ENCODE results near the gene GLYATL1B.
"Not testable (repeated sequence)": the region's sequence is repeated elsewhere in the genome, so short reads cannot be mapped to it uniquely, and the experiment has no call there.

Gene GLYATL1B

DNA sequence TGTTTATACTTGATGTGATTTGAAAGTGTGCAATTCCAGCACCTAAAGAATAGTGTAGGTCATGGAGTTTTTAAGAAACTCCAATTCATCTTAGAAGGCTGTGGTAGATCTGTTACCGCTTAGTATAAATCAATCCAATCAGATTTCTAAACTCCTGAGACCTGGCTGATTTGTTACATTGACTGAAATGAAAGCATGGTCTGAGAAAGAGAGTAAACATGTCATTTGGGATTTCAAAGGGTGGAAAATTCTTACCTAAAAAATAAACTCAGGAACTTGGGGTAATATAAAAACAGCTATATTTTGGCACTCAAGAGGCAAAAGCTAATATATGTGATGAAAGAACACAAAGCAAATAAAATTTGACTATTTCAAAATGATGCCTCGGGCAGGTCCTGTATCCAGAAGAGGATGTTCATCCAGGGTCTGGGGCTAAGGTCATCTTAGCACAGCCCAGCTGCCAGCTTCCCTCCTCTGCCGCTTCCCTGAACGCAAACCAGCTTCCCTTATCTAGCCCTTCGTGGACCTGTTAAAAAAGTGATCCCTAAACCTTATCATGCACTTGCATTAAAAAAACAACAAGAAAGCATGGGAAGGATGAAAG lies 10.0 kb downstream of the GLYATL1B start:
- not testable (repeated sequence) for DNase-seq (ENCODE audit: low read depth, low spot score)

DNA sequence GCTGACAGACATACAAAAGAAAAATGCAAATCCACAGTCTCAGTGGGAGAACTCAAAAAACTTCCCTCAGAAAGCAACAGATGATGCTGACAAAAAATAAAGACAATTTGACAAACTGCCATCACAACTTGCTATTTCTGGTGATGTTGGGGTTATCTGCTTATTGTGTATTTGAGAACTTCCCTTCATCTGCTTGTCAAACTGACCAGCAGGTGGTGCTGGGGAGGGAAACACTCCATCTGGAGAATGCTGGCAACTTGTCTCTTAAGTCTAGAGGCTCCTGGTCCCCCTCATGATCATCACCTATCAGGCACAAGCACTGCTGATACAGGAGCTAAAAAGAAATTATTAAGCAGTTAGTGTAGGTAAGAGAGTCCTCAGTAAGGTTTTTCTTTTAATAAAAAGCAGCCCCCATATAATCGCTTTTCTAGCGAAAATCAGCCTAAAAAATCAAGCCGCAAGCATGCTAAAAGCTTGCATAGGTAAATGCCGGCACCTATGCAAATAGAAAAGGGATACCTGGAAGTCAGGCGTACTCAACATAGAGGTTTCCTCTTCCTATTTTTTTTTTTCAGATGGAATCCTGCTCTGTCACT lies 11.1 kb downstream of the GLYATL1B start:
- no peak for DNase-seq (ENCODE audit: low read depth, low spot score)

GRCh38 chr11:59097938-59098337 lies 11.8 kb downstream of the GLYATL1B start:
- DNase-seq (ENCODE audit: low read depth, low spot score): not testable (repeated sequence)

- peak; percentile 59 for DNase-seq (ENCODE audit: low read depth, low spot score)
Observed at GRCh38 chr11:59102259-59102765, 16.2 kb downstream of the GLYATL1B start.

DNA sequence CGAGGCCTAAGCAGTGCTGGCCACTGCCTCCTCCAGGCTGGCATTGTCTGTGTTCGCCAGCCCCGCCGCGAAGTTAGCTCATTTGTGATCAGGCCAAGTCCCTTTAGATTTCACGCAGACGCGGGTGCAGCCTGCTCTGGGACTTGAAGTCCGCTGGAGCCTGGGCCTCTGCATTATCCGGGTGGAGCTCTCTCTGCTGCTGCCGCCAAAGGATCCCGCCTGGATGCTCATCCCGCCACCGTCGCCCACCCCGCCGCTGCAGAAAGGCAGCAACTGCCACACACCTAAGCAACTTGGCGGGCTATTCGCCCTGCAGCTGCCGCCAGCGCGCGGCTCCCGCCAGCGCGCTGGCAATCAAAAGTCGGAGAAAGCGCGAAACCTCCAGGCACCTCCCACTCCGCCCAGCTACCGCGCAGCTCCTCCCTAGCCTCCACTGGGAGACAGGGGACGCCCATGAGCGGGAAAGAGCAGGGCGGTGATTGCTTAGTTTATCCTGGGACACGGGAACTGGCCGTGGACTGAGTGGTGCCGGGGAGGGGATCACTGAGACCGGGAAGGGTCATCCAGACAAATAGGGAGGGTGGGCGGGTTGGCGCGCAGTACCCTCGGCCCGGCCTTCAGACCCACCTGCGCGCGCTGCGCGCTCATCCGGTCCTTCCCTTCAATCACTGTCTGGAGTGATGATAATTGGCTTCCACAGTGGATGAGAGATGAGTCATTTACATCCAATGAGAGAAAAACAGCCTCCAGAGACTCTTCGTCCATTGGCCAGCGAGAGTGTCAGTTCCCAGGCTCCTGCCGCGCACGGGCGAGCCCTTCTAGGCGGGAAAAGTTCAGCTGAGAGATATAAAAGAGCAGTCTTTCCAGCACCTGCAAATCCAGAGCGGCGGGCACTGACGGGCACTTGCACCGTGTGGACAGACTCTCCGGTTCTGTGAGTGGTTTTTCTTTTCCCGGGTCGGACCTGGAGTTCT lies 20.5 kb downstream of the GLYATL1B start, which contains the start of gene FAM111B:
TSS of gene FAM111B (plus strand) at position 875 of the 974 bp plus-strand sequence. CDS start 2,389 bp downstream, outside the sequence.
- DNase-seq (ENCODE audit: low read depth, low spot score): peak; percentile 88

DNA sequence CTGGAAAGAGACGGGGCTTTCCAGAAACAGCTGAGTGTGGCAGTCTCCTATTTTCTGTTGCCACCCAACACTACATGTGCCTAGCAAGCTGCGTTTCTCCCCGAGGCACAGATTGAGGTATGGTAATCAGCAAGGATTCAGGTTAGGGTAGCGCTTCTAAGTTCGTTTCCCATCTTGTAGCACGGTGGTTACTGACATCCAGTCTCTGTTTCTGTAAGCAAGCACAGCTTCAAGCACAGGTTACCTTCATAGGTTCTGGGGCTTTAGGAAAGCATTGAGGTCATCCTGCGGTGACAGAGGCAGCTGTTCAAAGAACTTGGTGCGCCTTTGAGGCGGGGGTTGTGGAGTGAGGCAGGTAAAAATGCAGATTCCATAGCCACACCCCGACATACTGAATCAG lies 21.6 kb downstream of the GLYATL1B start:
- not testable (repeated sequence) for DNase-seq (ENCODE audit: low read depth, low spot score)

DNA sequence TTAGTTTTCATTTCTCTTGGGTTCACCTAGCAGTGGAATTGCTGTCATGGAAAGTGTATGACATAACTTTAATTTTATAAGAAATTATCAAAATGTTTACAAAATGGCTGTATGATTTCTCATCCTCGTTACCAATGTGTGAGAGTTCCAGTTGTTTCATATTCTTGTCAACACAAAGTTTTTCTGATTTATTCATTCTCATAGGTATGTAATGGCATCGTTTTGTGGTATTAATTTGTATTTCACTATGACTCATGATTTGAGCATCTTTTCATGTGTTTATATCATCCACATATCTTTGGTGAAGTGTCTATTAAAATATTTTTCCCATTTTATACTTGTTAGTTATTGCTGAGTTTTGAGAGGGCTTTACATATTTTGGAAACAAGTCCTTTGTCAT lies 26.4 kb downstream of the GLYATL1B start:
- DNase-seq (ENCODE audit: low read depth, low spot score): no peak

- no peak for DNase-seq (ENCODE audit: low read depth, low spot score)
Observed at GRCh38 chr11:59114344-59114743, 28.2 kb downstream of the GLYATL1B start.

GRCh38 chr11:59115553-59115952 lies 29.4 kb downstream of the GLYATL1B start:
- DNase-seq (ENCODE audit: low read depth, low spot score): no peak

DNA sequence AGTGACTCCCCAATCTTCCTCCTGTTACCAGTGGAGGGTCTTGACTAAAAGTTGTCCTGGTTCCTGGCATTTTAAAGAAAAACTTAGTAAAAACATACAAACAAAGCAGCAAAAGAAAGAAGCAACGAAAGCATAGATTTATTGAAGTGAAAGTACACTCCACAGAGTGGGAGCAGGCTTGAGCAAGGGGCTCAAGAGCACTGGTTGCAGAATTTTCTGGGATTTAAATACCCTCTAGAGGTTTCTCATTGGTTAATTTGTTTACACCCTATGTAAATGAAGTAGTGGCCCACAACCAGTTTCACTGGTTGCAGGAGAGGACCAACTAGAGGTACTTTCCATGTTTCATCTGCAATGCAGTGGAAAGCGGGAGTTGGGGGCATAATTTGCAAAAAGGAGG lies 31.7 kb downstream of the GLYATL1B start:
- no peak for DNase-seq (ENCODE audit: low read depth, low spot score)

DNA sequence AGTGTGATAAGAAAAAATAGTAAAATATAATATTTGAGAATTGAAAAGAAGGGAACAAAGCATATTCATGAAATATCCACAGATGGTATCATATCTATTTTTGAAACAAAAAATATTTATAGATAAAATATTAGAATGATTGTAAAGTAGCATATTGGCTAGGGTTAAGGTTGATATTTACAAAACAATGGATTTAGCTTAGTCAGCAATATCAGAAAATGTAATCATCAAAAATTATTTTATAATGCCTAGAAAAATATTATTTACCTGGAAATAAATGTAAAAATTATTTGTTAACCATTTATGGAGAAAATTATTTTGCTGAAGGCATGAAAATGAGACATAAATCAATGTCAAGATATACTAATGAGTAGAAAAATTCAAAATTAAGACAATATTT lies 33.7 kb downstream of the GLYATL1B start:
- no peak for DNase-seq (ENCODE audit: low read depth, low spot score)

DNA sequence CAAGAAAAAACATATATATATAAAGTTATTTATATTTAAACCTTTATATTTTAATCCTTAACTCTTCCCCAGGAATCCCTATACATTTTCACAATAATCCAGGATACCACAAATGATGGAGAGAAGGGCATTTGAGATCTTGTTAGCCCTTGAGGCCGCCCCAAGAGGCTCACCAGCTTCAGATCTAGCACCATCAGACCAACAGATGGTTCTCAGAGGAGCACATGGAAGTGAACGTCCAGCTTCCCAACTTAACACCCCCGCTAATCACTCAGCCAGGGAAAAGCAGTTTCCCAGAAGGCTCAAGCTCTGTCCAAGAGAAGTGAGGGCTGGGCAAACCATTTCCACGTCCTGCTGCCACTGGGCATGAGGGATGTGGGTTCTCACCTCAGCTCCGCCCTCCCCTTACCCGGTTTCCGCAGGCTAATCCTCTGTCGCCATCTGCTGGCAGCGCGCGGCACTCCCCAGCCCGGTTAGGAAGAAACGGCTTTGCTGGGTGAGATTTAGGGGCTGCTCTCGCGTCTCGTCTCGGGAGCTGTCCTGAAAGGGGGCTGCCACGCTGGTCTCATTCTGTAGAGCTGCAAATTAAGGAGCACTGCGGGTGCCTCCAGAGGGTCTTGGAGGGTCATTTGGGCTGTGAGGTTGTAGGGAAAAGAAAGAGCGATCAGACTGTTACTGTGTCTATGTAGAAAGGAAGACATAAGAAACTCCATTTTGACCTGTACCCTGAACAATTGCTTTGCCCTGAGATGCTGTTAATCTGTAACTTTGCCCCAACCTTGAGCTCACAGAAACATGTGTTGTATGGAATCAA lies 49.7 kb downstream of the GLYATL1B start:
- DNase-seq (ENCODE audit: low read depth, low spot score): peak; percentile 30

- not testable (repeated sequence) for DNase-seq (ENCODE audit: low read depth, low spot score)
Observed at GRCh38 chr11:59136551-59136950, 50.4 kb downstream of the GLYATL1B start.

DNA sequence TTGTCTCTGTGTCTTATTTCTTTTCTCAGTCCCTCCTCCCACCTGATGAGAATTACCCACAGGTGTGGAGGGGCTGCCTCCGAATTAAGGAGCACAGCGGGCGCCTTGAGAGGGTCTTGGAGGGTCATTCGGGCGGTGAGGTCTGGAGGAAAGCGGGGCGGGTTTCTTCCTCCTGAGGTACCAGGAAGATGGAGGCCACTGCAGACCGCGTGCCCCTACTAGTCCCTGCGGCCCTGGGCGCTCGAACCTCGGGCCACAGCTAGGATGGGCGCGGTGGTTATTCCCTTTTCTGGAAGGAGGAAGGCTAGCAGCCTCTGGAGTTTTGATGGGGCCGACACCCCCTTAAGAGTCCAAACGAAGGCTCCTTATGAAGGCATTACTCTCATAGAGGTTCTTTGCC lies 51.1 kb downstream of the GLYATL1B start:
- DNase-seq (ENCODE audit: low read depth, low spot score): no peak

DNA sequence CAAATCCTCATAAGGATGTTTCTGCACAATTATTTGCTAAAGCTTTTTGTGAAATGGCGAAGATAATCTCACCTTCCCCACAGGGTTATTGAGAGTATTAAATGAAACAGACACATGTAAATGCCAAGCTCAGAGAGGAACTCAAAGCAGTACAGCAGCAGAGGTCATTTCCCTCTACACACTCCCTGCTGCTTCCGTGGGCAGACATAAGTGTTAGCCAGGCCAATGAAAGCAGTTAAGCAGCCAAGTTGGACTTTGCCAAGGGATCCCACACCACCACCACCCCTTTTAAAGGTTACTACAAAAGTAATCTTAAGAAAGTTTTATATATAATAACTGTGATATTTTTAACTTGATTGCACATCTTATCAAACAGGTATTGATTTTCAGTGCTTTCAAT lies 52.5 kb downstream of the GLYATL1B start:
- no peak for DNase-seq (ENCODE audit: low read depth, low spot score)

DNA sequence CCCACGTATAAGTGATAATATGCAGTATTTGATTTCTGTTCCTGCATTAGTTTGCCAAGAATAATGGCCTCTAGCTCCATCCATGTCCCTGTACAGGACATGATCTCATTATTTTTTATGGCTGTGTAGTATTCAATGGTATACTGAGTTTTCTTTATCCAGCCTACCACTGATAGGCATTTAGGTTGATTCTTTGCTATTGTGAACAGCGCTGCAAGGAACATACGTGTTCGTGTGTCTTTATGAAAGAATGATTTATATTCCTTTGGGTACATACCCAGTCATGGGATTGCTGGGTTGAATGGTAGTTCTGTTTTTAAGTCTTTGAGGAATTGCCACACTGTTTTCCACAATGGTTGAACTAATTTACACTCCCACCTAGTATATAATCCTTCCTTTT lies 55.1 kb downstream of the GLYATL1B start:
- no peak for DNase-seq (ENCODE audit: low read depth, low spot score)

GRCh38 chr11:59141673-59142460 lies 55.8 kb downstream of the GLYATL1B start:
- no peak for DNase-seq (ENCODE audit: low read depth, low spot score)

GRCh38 chr11:59142530-59143507 lies 56.7 kb downstream of the GLYATL1B start, which contains the start of gene FAM111A:
TSS of gene FAM111A (plus strand) at chr11:59142856. CDS start at chr11:59148873, 6,017 bp downstream.
- DNase-seq (ENCODE audit: low read depth, low spot score): peak; percentile 90

- no peak for DNase-seq (ENCODE audit: low read depth, low spot score)
Observed at GRCh38 chr11:59144096-59144495, 58.0 kb downstream of the GLYATL1B start.
